AG04449 (cell line): ENCODE measurements around the gene MPDZ.

Source experiments
- CTCF ChIA-PET: fragments of 350-600 bp; formaldehyde crosslinking; extraction: SDS; loops from one replicate; lab custom pipeline; 2021; ENCODE audit warnings: antibody characterized with exemption; lab: Yijun Ruan, JAX
- POLR2A ChIA-PET: fragments of 400-600, 350-600 bp; formaldehyde crosslinking; extraction: SDS; loops from one replicate; lab custom pipeline; 2020; ENCODE audit warnings: antibody characterized with exemption, inconsistent platforms; lab: Yijun Ruan, JAX
- DNase-seq: peaks from one replicate; pipeline ENCODE4 v3.0.0-alpha.2; 2010; ENCODE audit warnings: low read depth, low spot score
- H3K4me3 ChIP-seq: 2 replicates; pipeline ENCODE4 v1.5.1; 2011; ENCODE audit warnings: low read depth, mild to moderate bottlenecking, control low read depth, low read length
- TF ChIP-seq, protein P1 (sequence below): IDR thresholded peaks from one replicate; pipeline ENCODE4 v1.5.1; 2011; ENCODE audit warnings: mild to moderate bottlenecking, moderate library complexity, low read length, control low read depth, inconsistent platforms; ENCODE audit not compliant: insufficient read depth; ENCODE audit errors: missing control alignments

The MPDZ gene

DNA sequence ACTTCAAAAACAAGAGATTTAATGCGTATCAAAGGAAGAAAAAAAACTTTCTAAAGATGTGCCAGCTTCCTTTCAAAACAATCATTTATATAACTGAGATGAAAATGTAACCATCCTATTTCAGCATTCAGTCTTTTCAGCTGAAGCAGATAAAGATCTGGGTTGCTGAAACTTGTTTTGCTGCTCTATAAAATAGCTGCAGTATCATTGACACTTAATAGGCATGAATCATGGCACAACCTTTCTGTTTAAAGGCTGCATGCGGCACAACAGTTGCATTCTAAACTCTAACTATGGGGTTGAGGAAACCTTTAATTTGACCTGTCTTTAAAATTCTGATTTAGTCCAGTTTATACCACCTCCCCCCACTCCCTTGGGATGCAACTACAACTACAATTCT, 196.7 kb downstream of the MPDZ start:
- ChIA-PET CTCF (no interaction called here), POLR2A (no interaction called here)
- TF ChIP-seq, protein P1, sequence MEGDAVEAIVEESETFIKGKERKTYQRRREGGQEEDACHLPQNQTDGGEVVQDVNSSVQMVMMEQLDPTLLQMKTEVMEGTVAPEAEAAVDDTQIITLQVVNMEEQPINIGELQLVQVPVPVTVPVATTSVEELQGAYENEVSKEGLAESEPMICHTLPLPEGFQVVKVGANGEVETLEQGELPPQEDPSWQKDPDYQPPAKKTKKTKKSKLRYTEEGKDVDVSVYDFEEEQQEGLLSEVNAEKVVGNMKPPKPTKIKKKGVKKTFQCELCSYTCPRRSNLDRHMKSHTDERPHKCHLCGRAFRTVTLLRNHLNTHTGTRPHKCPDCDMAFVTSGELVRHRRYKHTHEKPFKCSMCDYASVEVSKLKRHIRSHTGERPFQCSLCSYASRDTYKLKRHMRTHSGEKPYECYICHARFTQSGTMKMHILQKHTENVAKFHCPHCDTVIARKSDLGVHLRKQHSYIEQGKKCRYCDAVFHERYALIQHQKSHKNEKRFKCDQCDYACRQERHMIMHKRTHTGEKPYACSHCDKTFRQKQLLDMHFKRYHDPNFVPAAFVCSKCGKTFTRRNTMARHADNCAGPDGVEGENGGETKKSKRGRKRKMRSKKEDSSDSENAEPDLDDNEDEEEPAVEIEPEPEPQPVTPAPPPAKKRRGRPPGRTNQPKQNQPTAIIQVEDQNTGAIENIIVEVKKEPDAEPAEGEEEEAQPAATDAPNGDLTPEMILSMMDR: no peak
- no peak for DNase-seq
- no peak overlapping the region for H3K4me3 ChIP-seq

DNA sequence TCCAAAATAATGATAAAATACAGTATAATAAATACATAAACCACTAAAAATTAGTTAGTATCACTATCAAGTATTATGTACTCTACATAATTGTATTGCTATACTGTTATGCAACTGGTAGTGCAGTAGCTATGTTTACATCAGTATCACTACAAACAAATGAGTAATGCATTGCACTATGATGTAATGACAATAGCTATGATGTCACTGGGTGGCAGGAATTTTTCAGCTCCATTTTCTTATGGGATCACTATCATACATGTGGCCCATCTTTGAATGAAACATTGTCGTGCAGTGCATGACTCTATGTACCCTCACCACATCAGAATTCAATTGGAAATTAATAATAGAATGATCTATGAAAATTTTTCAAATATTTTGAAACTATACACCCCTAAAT, 201.3 kb downstream of the MPDZ start:
- TF ChIP-seq, protein P1: no peak
- POLR2A ChIA-PET: no interaction called here
- no peak overlapping the region for H3K4me3 ChIP-seq
- no peak for DNase-seq
- CTCF ChIA-PET: interaction anchor here (2.7 kb wide), 1 partner anchor 10 kb away, joined by 15 read pairs; no protein-coding TSS in a partner anchor

DNA sequence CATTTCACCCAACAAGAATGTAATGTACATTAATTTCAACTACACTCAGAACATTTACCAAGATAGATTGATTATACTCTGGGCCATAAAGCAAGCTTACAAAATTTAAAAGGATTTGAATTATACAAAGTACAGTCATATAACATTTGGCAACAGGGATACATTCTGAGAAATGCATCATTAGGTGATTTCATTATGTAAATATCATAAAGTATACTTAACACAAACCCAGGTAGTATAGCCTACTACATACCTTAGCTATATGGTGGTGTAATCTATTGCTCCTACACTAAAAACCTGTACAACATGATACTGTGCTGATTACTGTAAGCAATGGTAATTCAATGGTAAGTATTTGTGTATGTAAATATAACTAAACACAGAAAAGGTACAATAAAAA, 202.9 kb downstream of the MPDZ start:
- no peak for DNase-seq
- ChIA-PET POLR2A (no interaction called here), CTCF (interaction anchor here (2.7 kb wide), 1 partner anchor 12 kb away, joined by 15 read pairs; no protein-coding TSS in a partner anchor)
- TF ChIP-seq, protein P1: no peak
- no peak overlapping the region for H3K4me3 ChIP-seq

DNA sequence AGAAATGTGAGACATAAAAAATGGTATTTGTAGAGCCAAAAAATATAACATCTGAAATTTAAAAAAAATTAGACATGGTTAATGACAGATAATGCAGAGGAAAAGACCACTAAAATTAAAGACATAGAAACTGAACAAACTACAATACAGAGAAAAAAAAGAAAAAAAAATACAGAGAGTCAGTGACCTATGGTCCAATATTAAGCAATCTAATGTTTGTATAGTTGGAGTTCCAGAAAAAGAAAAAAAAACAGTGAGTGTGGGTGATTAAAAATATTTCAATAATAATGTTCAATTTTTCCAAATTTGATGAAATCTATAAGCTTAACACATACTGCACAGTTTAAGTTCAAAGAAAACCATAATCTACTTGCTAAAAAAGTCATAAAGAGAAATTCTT, 207.6 kb downstream of the MPDZ start:
- DNase-seq: no peak
- ChIA-PET POLR2A (no interaction called here), CTCF (no interaction called here)
- H3K4me3 ChIP-seq: no peak overlapping the region
- TF ChIP-seq, protein P1: no peak

DNA sequence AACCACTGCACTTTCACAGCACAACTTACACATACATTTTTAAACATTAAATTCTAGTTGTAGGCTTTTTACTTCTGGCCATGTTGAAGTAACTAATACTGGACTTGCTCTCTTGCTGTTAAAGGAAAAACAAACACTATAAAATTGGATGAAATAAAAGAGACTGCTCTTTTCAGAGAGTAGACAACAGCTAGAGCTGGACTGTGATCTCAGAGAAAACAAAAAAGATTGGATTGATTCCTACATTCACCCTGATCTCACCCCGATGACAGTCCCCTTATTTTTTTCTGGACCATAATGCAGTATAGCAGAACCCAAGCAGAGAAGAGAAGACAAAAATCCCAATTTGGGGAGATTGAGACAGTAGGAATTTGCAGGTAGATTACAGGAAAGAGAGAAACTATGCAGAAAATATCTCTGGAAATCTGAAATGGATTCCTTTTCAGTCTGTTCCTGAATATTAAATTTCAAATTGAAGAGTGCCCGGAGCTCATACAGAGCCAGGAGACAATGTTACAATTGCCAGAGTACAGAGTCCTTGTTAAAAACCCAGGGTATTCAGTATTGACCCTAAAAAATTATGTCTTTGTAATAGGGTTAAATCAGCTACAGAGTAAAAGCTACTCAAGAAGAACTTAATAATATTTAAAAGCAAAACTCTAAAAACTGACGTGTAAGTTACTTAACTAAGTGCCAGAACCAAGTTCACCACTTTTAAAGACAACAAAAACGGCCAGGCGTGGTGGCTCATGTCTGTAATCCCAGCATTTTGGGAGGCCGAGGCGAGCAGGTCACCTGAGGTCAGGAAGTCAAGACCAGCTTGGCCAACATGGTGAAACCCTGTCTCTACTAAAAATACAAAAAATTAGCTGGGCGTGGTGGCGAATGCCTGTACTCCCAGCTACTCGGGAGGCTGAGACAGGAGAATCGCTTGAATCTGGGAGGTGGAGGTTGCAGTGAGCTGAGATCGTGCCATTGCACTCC, 208.6 kb downstream of the MPDZ start:
- TF ChIP-seq, protein P1: no peak
- H3K4me3 ChIP-seq: no peak overlapping the region
- no peak for DNase-seq
- POLR2A ChIA-PET: no interaction called here
- CTCF ChIA-PET: interaction anchor here (0.9 kb wide), 1 partner anchor 38 kb away, joined by 3 read pairs; no protein-coding TSS in a partner anchor

DNA sequence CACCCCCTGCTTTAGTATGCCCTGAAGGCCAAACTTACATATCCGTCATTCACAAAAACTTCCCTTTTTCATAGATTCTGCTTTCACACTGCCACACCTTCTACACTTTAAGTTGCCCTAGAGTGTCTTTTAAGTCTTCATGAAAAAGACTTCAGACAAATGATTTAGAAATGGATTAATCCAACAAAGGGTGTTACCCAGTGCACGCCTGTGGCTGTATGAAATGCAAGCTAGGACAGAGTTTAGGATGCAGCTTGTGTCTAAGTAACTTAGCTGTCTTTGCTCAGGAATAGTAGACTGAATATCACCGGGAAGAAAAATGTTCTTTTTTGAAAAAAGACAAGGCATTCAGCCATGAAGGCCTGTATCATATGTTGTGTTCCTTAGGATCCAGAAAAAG, 210.0 kb downstream of the MPDZ start:
- DNase-seq: no peak
- H3K4me3 ChIP-seq: no peak overlapping the region
- ChIA-PET CTCF (no interaction called here), POLR2A (no interaction called here)
- TF ChIP-seq, protein P1: no peak
